ENCODE results near the gene TMEM81. TPM values are rescaled to one million over a fixed set of nuclear protein-coding genes. Genes with fewer than 3 reads are reported as not detected.

Gene TMEM81
- total and polyA plus RNA-seq, 2 of the 8 experiments (the other 6 are each of a cell fraction or from before 2014, with no cell fraction given), result 2.1 to 5.9 TPM

DNA sequence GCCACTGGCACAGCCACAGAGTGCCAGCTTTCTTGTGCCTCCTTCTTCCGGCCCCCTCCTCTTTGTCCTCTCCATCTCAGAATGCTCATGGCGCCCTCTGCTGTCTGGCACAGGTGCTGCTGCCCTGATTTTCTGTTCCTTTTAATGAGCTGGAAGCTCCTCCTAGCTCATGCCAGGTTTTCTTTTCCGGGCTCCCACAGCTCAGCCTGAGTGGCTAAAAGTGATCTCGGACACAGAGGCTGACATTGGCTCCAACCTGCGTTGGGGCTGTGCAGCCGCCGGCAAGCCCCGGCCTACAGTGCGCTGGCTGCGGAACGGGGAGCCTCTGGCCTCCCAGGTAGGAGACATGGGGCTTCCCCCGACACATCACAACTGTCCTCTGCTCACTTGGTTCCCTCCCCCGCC is 22.6 kb downstream of the TMEM81 start (continued):
- no peak for TF ChIP-seq SIX5 (IDR thresholded peaks at IDR 0.05; ENCODE audit: low read depth, low read length)
- TF ChIP-seq, protein P1, sequence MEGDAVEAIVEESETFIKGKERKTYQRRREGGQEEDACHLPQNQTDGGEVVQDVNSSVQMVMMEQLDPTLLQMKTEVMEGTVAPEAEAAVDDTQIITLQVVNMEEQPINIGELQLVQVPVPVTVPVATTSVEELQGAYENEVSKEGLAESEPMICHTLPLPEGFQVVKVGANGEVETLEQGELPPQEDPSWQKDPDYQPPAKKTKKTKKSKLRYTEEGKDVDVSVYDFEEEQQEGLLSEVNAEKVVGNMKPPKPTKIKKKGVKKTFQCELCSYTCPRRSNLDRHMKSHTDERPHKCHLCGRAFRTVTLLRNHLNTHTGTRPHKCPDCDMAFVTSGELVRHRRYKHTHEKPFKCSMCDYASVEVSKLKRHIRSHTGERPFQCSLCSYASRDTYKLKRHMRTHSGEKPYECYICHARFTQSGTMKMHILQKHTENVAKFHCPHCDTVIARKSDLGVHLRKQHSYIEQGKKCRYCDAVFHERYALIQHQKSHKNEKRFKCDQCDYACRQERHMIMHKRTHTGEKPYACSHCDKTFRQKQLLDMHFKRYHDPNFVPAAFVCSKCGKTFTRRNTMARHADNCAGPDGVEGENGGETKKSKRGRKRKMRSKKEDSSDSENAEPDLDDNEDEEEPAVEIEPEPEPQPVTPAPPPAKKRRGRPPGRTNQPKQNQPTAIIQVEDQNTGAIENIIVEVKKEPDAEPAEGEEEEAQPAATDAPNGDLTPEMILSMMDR (IDR thresholded peaks at IDR 0.05; ENCODE audit: control extremely low read depth in 1 of 3, insufficient read depth in 1 of 3, low read depth in 1 of 3, low read length in 3 of 3), result peak; percentile 84 to 96 (median 95)
